Endodermal cell (in vitro differentiated cells): Measurements from ENCODE around the gene GRM3. TPM values are rescaled to one million over a fixed set of nuclear protein-coding genes. Genes with fewer than 3 reads are reported as not detected.

ENCODE experiments used
- DNase-seq: peaks from one replicate; pipeline ENCODE4 v3.0.0-alpha.2; 2017
- H3K27ac ChIP-seq: 2 replicates; pipeline ENCODE4 v1.5.1; 2013; ENCODE audit warnings: mild to moderate bottlenecking, low read depth, low read length, moderate library complexity
- H3K27me3 ChIP-seq: 2 replicates; pipeline ENCODE4 v1.6.1; 2013; ENCODE audit warnings: mild to moderate bottlenecking, low read length, moderate library complexity; ENCODE audit not compliant: insufficient read depth, control insufficient read depth, poor library complexity, severe bottlenecking
- H3K36me3 ChIP-seq: 2 replicates; pipeline ENCODE4 v1.7.0; 2013; ENCODE audit warnings: mild to moderate bottlenecking, low read length, moderate library complexity; ENCODE audit not compliant: control insufficient read depth, insufficient read depth
- H3K4me1 ChIP-seq: one replicate; pipeline ENCODE4 v1.7.0; 2013; ENCODE audit warnings: low read length; ENCODE audit not compliant: control insufficient read depth, insufficient read depth
- H3K4me3 ChIP-seq: 2 replicates; pipeline ENCODE4 v1.5.1; 2013; ENCODE audit warnings: mild to moderate bottlenecking, low read length, moderate library complexity
- H3K9ac ChIP-seq: 2 replicates; pipeline ENCODE4 v1.6.1; 2013; ENCODE audit warnings: mild to moderate bottlenecking, low read length, moderate library complexity; ENCODE audit not compliant: poor library complexity, severe bottlenecking; ENCODE audit errors: extremely low read depth
- H3K9me3 ChIP-seq: 2 replicates; pipeline ENCODE4 v1.6.1; 2013; ENCODE audit warnings: mild to moderate bottlenecking, low read length, moderate library complexity; ENCODE audit not compliant: control insufficient read depth
- H3K27ac Mint-ChIP-seq: 2 replicates; pipeline ENCODE4 v1.8.0; 2020; ENCODE audit warnings: mixed read lengths
- H3K27me3 Mint-ChIP-seq: 2 replicates; pipeline ENCODE4 v1.8.0; 2021; ENCODE audit warnings: mild to moderate bottlenecking, mixed read lengths; ENCODE audit not compliant: insufficient read depth
- H3K36me3 Mint-ChIP-seq: 2 replicates; pipeline ENCODE4 v1.8.0; 2020; ENCODE audit warnings: low read depth, mixed read lengths
- H3K4me1 Mint-ChIP-seq: 2 replicates; pipeline ENCODE4 v1.8.0; 2020; ENCODE audit warnings: mixed read lengths
- H3K4me3 Mint-ChIP-seq: 2 replicates; pipeline ENCODE4 v1.8.0; 2020; ENCODE audit warnings: mild to moderate bottlenecking, moderate library complexity, mixed read lengths
- H3K9me3 Mint-ChIP-seq: 2 replicates; pipeline ENCODE4 v1.8.0; 2020; ENCODE audit warnings: mild to moderate bottlenecking, mixed read lengths
- WGBS, 2 experiments: methylation state at CpG; one replicate each; pipeline versions ENCODE4 v1.1.5 to v1.1.7; 2013; ENCODE audit warnings: missing lambda C conversion rate in 2 of 2, mixed read lengths in 1 of 2; ENCODE audit not compliant: insufficient coverage in 1 of 2, insufficient read length in 1 of 2; 5-methylcytosine and 5-hydroxymethylcytosine counted together
- total RNA-seq, 2 donors: library from RNA; stranded (reverse); fragmentation: NEBNext Ultra II Directional in 1 of 2; extraction: Animal tissue kit (Norgen Biotek cat#: 25700) in 1 of 2; gene quantifications; 2 replicates in 1 of 2; 3 replicates in 1 of 2; pipeline ENCODE4 v1.2.1, GENCODE V29; 2021
- TF ChIP-seq, protein P1 (sequence below): fragments of 200-600 bp; sonication (generic); conservative IDR thresholded peaks from 2 replicates; pipeline ENCODE4 v1.5.0; 2021; ENCODE audit warnings: antibody characterized with exemption, mild to moderate bottlenecking

GRM3 gene
- total RNA-seq, 2 donors from 2014 or later, result 0.75 to 0.91 TPM

DNA sequence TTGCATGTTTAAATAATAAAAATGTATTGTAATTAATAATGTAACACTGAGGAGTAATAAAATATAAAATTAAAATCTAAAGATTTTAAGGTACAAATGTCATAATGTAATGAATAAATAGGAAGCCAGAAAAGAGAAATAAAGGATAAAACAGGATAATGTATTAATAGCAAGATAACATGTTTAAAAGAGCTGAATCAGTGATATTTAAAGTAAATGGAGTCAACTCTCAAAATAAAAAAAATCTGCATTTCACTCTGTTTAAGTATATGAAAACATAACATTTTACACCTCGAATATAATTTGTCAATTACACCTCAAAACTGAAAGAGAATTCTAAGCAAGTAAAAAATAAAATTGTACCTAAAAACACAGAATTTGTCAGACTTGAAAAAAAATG is 44.1 kb downstream of the GRM3 start:
- peaks cover 4% of the 10 kb centered on the region for H3K9me3 Mint-ChIP-seq
- no peaks in the 10 kb centered on the region for H3K36me3 Mint-ChIP-seq
- no peak overlapping the region for H3K9ac ChIP-seq
- H3K27me3 Mint-ChIP-seq, result peaks cover 20% of the 10 kb centered on the region
- no peak overlapping the region for H3K4me3 ChIP-seq
- H3K36me3 ChIP-seq, result no peaks in the 10 kb centered on the region
- TF ChIP-seq, protein P1, sequence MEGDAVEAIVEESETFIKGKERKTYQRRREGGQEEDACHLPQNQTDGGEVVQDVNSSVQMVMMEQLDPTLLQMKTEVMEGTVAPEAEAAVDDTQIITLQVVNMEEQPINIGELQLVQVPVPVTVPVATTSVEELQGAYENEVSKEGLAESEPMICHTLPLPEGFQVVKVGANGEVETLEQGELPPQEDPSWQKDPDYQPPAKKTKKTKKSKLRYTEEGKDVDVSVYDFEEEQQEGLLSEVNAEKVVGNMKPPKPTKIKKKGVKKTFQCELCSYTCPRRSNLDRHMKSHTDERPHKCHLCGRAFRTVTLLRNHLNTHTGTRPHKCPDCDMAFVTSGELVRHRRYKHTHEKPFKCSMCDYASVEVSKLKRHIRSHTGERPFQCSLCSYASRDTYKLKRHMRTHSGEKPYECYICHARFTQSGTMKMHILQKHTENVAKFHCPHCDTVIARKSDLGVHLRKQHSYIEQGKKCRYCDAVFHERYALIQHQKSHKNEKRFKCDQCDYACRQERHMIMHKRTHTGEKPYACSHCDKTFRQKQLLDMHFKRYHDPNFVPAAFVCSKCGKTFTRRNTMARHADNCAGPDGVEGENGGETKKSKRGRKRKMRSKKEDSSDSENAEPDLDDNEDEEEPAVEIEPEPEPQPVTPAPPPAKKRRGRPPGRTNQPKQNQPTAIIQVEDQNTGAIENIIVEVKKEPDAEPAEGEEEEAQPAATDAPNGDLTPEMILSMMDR, result no peak
- no peak overlapping the region for H3K4me3 Mint-ChIP-seq
- no peak overlapping the region for H3K27ac Mint-ChIP-seq
- WGBS, 2 experiments, result 85% methylated on average over 1 of the region's 1 CpG; no CpG with 5 or more reads in 1 of the 2 experiments
- H3K27me3 ChIP-seq, result peaks cover 28% of the 10 kb centered on the region
- H3K9me3 ChIP-seq, result peaks cover 8% of the 10 kb centered on the region
- no peak for DNase-seq
- no peaks in the 10 kb centered on the region for H3K4me1 Mint-ChIP-seq
- no peak overlapping the region for H3K27ac ChIP-seq
- peaks cover 2% of the 10 kb centered on the region for H3K4me1 ChIP-seq

DNA sequence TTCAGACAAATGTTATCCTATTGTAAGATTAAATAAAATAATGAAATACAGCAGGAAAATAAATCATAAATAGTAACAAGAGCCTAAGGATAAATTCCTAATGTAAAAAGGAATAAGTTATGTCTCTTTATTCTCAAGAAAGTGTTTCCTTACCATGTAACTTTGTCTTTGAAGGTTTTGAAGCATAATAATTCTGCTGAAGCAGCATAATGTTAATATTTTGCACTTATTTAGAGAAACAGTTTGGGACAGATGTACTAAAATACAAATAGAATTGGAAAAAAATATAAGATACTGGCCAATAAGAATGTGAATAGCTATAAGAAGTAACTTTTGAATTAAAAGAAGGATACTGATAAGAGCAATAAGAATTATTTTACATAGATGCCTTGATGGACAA is 45.7 kb downstream of the GRM3 start:
- Histone ChIP-seq H3K36me3 (no peaks in the 10 kb centered on the region), H3K9me3 (peaks cover 8% of the 10 kb centered on the region), H3K4me1 (peaks cover 2% of the 10 kb centered on the region), H3K27me3 (peaks cover 13% of the 10 kb centered on the region), H3K4me3 (no peak overlapping the region), H3K27ac (no peak overlapping the region), H3K9ac (no peak overlapping the region)
- no peaks in the 10 kb centered on the region for H3K36me3 Mint-ChIP-seq
- H3K27me3 Mint-ChIP-seq, result peaks cover 5% of the 10 kb centered on the region
- H3K9me3 Mint-ChIP-seq, result peaks cover 4% of the 10 kb centered on the region
- no peak for DNase-seq
- H3K4me1 Mint-ChIP-seq, result no peaks in the 10 kb centered on the region
- no peak overlapping the region for H3K4me3 Mint-ChIP-seq
- TF ChIP-seq, protein P1, result no peak
- no peak overlapping the region for H3K27ac Mint-ChIP-seq

DNA sequence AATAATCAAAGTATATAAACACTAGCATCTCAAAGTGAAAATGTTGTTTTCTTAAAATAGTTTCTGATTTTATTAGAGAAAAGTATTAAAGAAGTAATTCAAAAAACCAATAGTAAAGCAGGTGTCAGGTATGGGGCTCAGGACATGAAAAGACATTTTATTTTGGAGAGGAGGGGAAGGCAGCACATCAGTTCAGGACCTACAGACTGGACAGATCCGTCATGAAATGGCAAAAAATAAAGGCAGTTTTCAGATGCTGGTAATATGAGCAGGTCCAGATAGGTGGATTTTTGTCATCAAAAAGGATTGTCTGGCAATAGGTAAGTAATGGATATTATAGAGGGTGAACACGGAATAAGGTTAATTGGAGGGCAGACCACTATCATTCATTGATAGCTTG is 49.0 kb downstream of the GRM3 start:
- no peak for DNase-seq
- H3K4me3 Mint-ChIP-seq, result no peak overlapping the region
- no peaks in the 10 kb centered on the region for H3K36me3 Mint-ChIP-seq
- TF ChIP-seq, protein P1, result no peak
- Histone ChIP-seq H3K9ac (no peak overlapping the region), H3K9me3 (no peaks in the 10 kb centered on the region), H3K27me3 (peaks cover 9% of the 10 kb centered on the region), H3K4me1 (no peaks in the 10 kb centered on the region), H3K36me3 (no peaks in the 10 kb centered on the region), H3K4me3 (no peak overlapping the region), H3K27ac (no peak overlapping the region)
- no peaks in the 10 kb centered on the region for H3K27me3 Mint-ChIP-seq
- H3K4me1 Mint-ChIP-seq, result peaks cover 2% of the 10 kb centered on the region
- no peaks in the 10 kb centered on the region for H3K9me3 Mint-ChIP-seq
- H3K27ac Mint-ChIP-seq, result no peak overlapping the region
- 83 to 93% methylated on average over 1 to 2 of the region's 2 CpGs for whole genome bisulfite sequencing, 2 experiments
